OCI-LY1 (cell line): ENCODE results near the gene TAF3.

Experiments used
- H2AFZ ChIP-seq: fragments of 200-600 bp; sonication (generic), shearing (Covaris generic); 2 replicates; pipeline ENCODE4 v1.6.0; 2014; ENCODE audit warnings: antibody characterized with exemption, mild to moderate bottlenecking, low read length
- H3F3A ChIP-seq: fragments of 200-600 bp; sonication (generic), shearing (Covaris generic); 2 replicates; pipeline ENCODE4 v1.6.0; 2014; ENCODE audit warnings: mild to moderate bottlenecking, antibody characterized with exemption, low read length, moderate library complexity; ENCODE audit not compliant: insufficient read depth
- H3K27ac ChIP-seq: fragments of 200-600 bp; sonication (generic); 2 replicates; pipeline ENCODE4 v1.5.1; 2014; ENCODE audit warnings: low read length, mixed run types, mild to moderate bottlenecking, low read depth; ENCODE audit not compliant: poor library complexity, severe bottlenecking
- H3K27me3 ChIP-seq: fragments of 200-600 bp; sonication (generic); 2 replicates; pipeline ENCODE4 v1.6.0; 2014; ENCODE audit warnings: antibody characterized with exemption, mild to moderate bottlenecking, low read length, moderate library complexity; ENCODE audit not compliant: insufficient read depth
- H3K36me3 ChIP-seq: fragments of 200-600 bp; sonication (generic); 2 replicates; pipeline ENCODE4 v1.6.1; 2014; ENCODE audit warnings: mild to moderate bottlenecking, antibody characterized with exemption, low read length, moderate library complexity, mixed read lengths; ENCODE audit not compliant: insufficient read depth
- H3K4me1 ChIP-seq: fragments of 200-600 bp; sonication (generic); 2 replicates; pipeline ENCODE4 v1.5.1; 2014; ENCODE audit warnings: mild to moderate bottlenecking, low read length, moderate library complexity; ENCODE audit not compliant: insufficient read depth, severe bottlenecking
- H3K4me2 ChIP-seq: fragments of 200-600 bp; sonication (generic), shearing (Covaris generic); 2 replicates; pipeline ENCODE4 v1.6.1; 2014; ENCODE audit warnings: low read length
- H3K4me3 ChIP-seq: fragments of 200-600 bp; sonication (generic); 2 replicates; pipeline ENCODE4 v1.5.1; 2014; ENCODE audit warnings: low read length, low read depth, mild to moderate bottlenecking, mixed read lengths; ENCODE audit not compliant: poor library complexity, severe bottlenecking
- H3K79me2 ChIP-seq: fragments of 200-600 bp; shearing (Covaris generic); 2 replicates; pipeline ENCODE4 v1.6.1; 2016; ENCODE audit warnings: mixed run types, low read length, mixed read lengths; ENCODE audit not compliant: insufficient read depth
- H3K9ac ChIP-seq: fragments of 200-600 bp; sonication (generic), shearing (Covaris generic); 2 replicates; pipeline ENCODE4 v1.6.1; 2014; ENCODE audit warnings: mild to moderate bottlenecking, low read length, mixed read lengths
- H3K9me2 ChIP-seq: fragments of 200-600 bp; sonication (generic), shearing (Covaris generic); 2 replicates; pipeline ENCODE4 v1.6.1; 2014; ENCODE audit warnings: low read depth, mild to moderate bottlenecking, low read length, mixed read lengths
- H3K9me3 ChIP-seq: fragments of 200-600 bp; shearing (Covaris generic); 2 replicates; pipeline ENCODE4 v1.6.1; 2014; ENCODE audit warnings: low read length, mixed read lengths
- H4K20me1 ChIP-seq: fragments of 200-600 bp; sonication (generic), shearing (Covaris generic); 2 replicates; pipeline ENCODE4 v1.6.0; 2016; ENCODE audit warnings: mild to moderate bottlenecking, low read length; ENCODE audit not compliant: insufficient read depth
- CTCF ChIP-seq: fragments of 200-600 bp; sonication (generic), shearing (Covaris generic); IDR thresholded peaks from 2 replicates; pipeline ENCODE4 v1.5.1; 2017; ENCODE audit warnings: mild to moderate bottlenecking, antibody characterized with exemption, low read length, moderate library complexity, mixed read lengths
- EZH2 ChIP-seq: fragments of 200-600 bp; sonication (generic), shearing (Covaris generic); IDR thresholded peaks from 2 replicates; pipeline ENCODE4 v1.8.0; 2017; ENCODE audit warnings: borderline replicate concordance, mixed run types, mild to moderate bottlenecking, antibody characterized with exemption, low read length, moderate library complexity, mixed read lengths

The TAF3 gene

GRCh38 chr10:7984325-7984724 lies 166.0 kb downstream of the TAF3 start:
- H3K9me3 ChIP-seq, result no peaks in the 10 kb centered on the region
- H3K36me3 ChIP-seq, result 0 out of 2 replicates have a peak, but pooled peaks cover 5% of the 10 kb centered on the region
- TF ChIP-seq EZH2 (no peak), CTCF (no peak)
- no peak overlapping the region for H3K4me2 ChIP-seq
- no peaks in the 10 kb centered on the region for H3K27me3 ChIP-seq
- H3F3A ChIP-seq, result no peaks in the 10 kb centered on the region
- no peak overlapping the region for H2AFZ ChIP-seq
- H3K9ac ChIP-seq, result no peak overlapping the region
- H3K27ac ChIP-seq, result no peak overlapping the region
- no peaks in the 10 kb centered on the region for H3K79me2 ChIP-seq
- no peaks in the 10 kb centered on the region for H4K20me1 ChIP-seq
- no peaks in the 10 kb centered on the region for H3K9me2 ChIP-seq
- no peak overlapping the region for H3K4me3 ChIP-seq
- no peaks in the 10 kb centered on the region for H3K4me1 ChIP-seq

GRCh38 chr10:7984896-7985295 lies 166.6 kb downstream of the TAF3 start:
- no peak overlapping the region for H3K4me2 ChIP-seq
- H4K20me1 ChIP-seq, result no peaks in the 10 kb centered on the region
- no peaks in the 10 kb centered on the region for H3K9me2 ChIP-seq
- no peaks in the 10 kb centered on the region for H3K79me2 ChIP-seq
- no peak overlapping the region for H2AFZ ChIP-seq
- no peaks in the 10 kb centered on the region for H3K9me3 ChIP-seq
- TF ChIP-seq CTCF, result no peak
- TF ChIP-seq EZH2, result no peak
- H3K27ac ChIP-seq, result no peak overlapping the region
- H3K27me3 ChIP-seq, result no peaks in the 10 kb centered on the region
- H3K4me1 ChIP-seq, result no peaks in the 10 kb centered on the region
- 0 out of 2 replicates have a peak, but pooled peaks cover 5% of the 10 kb centered on the region for H3K36me3 ChIP-seq
- H3F3A ChIP-seq, result no peaks in the 10 kb centered on the region
- H3K4me3 ChIP-seq, result no peak overlapping the region
- no peak overlapping the region for H3K9ac ChIP-seq

- H3K27me3 ChIP-seq, result no peaks in the 10 kb centered on the region
- no peak overlapping the region for H3K4me2 ChIP-seq
Observed at GRCh38 chr10:7986851-7987250, 168.5 kb downstream of the TAF3 start.

More at GRCh38 chr10:7986851-7987250, 168.5 kb downstream of the TAF3 start:
- no peaks in the 10 kb centered on the region for H3F3A ChIP-seq
- no peak overlapping the region for H2AFZ ChIP-seq
- no peak for TF ChIP-seq CTCF
- no peaks in the 10 kb centered on the region for H3K9me2 ChIP-seq
- H3K36me3 ChIP-seq, result 0 out of 2 replicates have a peak, but pooled peaks cover 5% of the 10 kb centered on the region
- H3K9ac ChIP-seq, result no peak overlapping the region
- no peaks in the 10 kb centered on the region for H4K20me1 ChIP-seq
- H3K79me2 ChIP-seq, result no peaks in the 10 kb centered on the region
- no peaks in the 10 kb centered on the region for H3K9me3 ChIP-seq
- no peaks in the 10 kb centered on the region for H3K4me1 ChIP-seq
- no peak overlapping the region for H3K27ac ChIP-seq
- H3K4me3 ChIP-seq, result no peak overlapping the region
